HG02885 (cell line): ENCODE results near the gene MAN2B2.
A peak's percentile ranks its signal among the peaks of the same experiment; 100 is the strongest.
"Not testable (repeated sequence)": the region's sequence is repeated elsewhere in the genome, so short reads cannot be mapped to it uniquely, and the experiment has no call there.

Experiments used
- ATAC-seq: cut with Tn5 transposase; IDR thresholded peaks from one replicate; pipeline ENCODE4 v1.9.1; 2021; ENCODE audit warnings: mild to moderate bottlenecking; ENCODE audit not compliant: unreplicated experiment, poor library complexity

MAN2B2 gene

DNA sequence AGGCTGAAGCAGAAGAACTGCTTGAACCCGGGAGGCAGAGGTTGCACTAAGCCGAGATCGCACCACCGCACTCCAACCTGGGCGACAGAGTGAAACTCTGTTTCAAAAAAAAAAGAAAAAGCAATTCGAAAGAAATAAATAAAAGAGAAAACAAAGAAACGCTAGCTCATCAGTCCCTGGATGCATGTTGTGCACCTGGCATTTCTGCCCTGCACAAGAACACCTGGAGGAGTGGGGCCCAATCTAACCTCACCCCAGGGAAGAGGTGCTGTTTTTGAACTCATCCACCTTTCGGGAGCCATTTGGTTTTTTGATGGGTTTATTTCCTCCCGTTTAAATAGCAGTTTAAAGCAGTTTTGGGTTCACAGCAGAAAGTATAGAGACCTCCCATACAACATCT is 59.8 kb downstream of the MAN2B2 start:
- ATAC-seq = no peak

- ATAC-seq = no peak
Measured at GRCh38 chr4:6639137-6639680, 64.2 kb downstream of the MAN2B2 start.

GRCh38 chr4:6640292-6641163 is 65.5 kb downstream of the MAN2B2 start, which contains the start of gene MRFAP1:
MRFAP1 (plus strand) TSS chr4:6640685; CDS start chr4:6640863, 178 bp downstream.
- peak; percentile 83 for ATAC-seq

DNA sequence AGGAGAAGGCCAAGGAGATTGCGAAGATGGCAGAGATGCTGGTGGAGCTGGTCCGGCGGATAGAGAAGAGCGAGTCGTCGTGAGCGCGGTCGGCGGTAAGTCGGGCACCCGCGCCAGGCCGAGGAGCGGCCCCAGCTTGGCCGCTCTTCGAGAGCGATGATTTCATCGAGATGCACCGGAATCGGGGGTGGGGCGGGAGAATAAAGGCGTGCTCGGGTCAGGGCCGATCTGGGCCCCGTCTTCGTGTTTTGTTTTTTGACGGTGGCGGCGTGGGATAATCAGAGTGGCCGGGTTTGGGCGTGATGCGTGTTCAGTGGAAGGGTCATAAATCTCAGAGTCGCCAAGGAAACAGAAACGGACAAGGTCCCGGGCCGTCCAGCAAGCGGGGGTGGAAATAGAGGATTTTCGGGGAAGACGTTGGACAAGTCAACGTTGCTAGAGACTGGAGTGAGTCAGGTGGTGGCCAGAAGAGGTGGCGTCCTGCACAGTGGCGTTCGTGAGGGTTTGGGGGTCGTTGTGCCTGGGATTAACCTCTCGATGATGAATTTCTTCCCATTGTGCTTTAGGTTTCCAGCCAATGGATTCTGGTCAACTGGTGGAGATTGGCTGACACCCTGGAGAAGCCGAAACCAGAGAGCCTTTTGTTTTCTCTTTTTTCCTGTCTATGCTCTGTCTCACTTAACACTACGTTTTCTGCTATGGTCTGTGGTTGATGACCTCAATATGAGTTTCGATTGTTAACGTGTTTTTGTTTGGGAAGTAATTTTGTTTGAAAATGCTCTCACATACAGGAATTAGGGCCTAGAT is 66.4 kb downstream of the MAN2B2 start:
- peak; percentile 23 for ATAC-seq

- ATAC-seq = no peak
Measured at GRCh38 chr4:6641971-6642320, 67.0 kb downstream of the MAN2B2 start.

GRCh38 chr4:6643141-6643847 is 68.3 kb downstream of the MAN2B2 start:
- no peak for ATAC-seq

DNA sequence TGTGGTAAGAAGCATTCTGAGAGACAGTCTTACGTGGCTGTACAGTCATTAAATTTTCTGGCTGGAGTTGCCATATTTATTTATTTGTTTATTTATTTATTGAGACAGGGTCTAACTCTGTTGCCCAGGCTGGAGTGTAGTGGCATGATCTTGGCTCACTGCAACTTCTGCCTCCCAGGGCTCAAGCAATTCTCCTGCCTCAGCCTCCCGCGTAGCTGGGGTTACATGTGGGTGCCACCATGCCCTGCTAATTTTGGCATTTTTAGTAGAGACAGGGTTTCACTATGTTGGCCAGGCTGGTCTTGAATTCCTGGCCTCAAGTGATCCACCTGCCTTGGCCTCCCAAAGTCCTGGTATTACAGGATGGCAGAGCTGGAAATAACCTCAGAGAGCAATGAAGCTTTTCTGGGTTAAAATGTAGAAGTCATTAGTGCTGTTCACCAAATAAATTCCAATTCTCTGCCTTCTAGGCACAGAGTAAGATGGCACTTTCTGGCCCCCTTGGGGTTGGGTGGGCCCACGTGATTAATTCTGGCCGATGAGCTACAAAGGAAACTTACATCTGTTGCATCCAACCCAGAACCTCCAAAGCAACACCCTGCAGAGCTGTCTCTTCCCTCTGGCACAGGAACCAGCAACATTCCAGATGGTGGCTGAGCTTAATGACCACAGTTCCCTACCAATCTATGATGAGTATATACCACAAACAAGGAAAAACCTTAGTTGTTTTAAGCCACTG is 70.0 kb downstream of the MAN2B2 start:
- no peak for ATAC-seq

- no peak for ATAC-seq
Measured at GRCh38 chr4:6647169-6647568, 72.2 kb downstream of the MAN2B2 start.

DNA sequence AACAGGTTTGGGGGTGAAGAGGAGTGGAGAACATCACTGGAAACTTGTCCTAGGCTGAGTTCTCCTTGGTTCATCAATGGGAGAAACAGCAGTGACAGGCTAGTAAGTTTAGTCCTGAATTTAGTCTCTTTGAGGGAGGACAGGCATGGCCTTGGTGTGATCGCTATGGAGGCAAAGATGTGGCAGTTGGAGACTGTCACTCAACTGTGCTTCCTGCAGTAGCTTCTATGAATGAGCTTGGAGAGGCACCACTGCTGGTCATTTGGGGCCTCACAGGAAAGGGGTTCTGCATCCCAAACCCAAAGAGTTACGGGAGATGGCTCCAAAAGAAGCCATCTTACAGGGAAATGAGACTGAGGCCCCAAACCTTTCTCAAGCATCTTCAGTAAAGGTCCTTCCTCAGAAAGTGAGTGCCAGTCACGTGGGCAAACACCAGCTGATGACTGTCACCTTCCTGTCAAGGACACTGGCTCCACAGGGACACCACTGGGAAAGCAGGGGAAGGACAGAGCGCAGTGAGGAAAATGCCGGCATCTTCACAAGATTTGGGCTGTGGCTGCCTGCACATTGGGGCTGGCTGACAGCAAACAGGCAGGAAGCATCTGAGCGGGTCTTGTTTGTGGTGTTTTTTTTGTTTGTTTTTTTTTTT is 72.7 kb downstream of the MAN2B2 start:
- ATAC-seq = no peak

GRCh38 chr4:6649216-6649615 is 74.2 kb downstream of the MAN2B2 start:
- ATAC-seq = no peak

- ATAC-seq = not testable (repeated sequence)
Measured at GRCh38 chr4:6654211-6654610, 79.2 kb downstream of the MAN2B2 start.

DNA sequence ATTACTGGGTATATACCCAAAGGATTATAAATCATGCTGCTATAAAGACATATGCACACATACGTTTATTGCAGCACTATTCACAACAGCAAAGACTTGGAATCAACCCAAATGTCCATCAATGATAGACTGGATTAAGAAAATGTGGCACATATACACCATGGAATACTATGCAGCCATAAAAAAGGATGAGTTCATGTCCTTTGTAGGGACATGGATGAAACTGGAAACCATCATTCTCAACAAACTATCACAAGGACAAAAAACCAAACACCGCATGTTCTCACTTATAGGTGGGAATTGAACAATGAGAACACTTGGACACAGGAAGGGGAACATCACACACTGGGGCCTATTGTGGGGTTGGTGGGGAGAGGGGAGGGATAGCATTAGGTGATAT is 80.3 kb downstream of the MAN2B2 start:
- ATAC-seq = not testable (repeated sequence)

GRCh38 chr4:6655924-6656323 is 80.9 kb downstream of the MAN2B2 start:
- no peak for ATAC-seq

GRCh38 chr4:6657242-6658208 is 82.5 kb downstream of the MAN2B2 start:
- no peak for ATAC-seq

- no peak for ATAC-seq
Measured at GRCh38 chr4:6658209-6658595, 83.2 kb downstream of the MAN2B2 start.

DNA sequence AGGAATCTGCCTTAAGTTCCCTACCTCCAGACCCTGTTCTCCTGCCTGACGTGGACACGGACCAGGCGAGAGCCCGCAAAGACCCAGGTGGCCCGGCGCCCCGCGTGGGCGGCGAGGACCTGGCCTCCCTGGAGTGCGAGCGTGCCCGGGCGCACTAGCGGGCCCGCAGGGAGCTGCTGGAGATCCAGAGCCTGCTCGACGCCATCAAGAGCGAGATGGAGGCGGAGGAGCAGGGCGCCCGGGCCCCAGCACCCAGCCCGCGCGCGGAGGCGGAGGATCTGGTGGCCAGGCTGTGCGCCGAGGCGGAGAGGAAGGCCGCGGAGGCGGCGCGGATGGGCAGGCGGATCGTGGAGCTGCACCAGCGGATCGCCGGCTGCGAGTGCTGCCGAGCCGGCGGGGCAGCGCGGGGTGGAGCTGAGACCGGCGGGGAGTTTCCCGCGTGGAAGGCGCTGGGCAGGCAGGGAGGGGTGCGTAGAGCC is 83.6 kb downstream of the MAN2B2 start:
- no peak for ATAC-seq

GRCh38 chr4:6659897-6660296 is 84.9 kb downstream of the MAN2B2 start:
- ATAC-seq = no peak

GRCh38 chr4:6660430-6660829 is 85.4 kb downstream of the MAN2B2 start:
- ATAC-seq = no peak
